HepG2 (cell line): ENCODE data around the gene LSM14B. TPM values are rescaled to one million over a fixed set of nuclear protein-coding genes. Genes with fewer than 3 reads are reported as not detected.

Source experiments
- AHR ChIP-seq: IDR thresholded peaks from 2 replicates; pipeline ENCODE4 v1.6.1; 2018; ENCODE audit warnings: missing genetic modification reagents, missing compliant biosample characterization
- ISL2 ChIP-seq: sonication (generic); formaldehyde crosslinking; IDR thresholded peaks from 2 replicates; pipeline ENCODE4 v1.5.0; 2020; ENCODE audit warnings: missing genetic modification reagents
- KLF9 ChIP-seq: IDR thresholded peaks from 2 replicates; pipeline ENCODE4 v1.6.1; 2016; ENCODE audit warnings: low read depth
- SALL1 ChIP-seq: sonication (generic); formaldehyde crosslinking; IDR thresholded peaks from 2 replicates; pipeline ENCODE4 v1.8.0; 2022; ENCODE audit warnings: mild to moderate bottlenecking, missing genetic modification reagents
- SIX4 ChIP-seq: sonication (generic); formaldehyde crosslinking; IDR thresholded peaks from 2 replicates; pipeline ENCODE4 v1.4.0; 2020; ENCODE audit warnings: missing genetic modification reagents
- SOX13 ChIP-seq, 3 experiments: fragments of 450-650 bp in 1 of 3; sonication (generic) in 1 of 3; formaldehyde crosslinking in 1 of 3; IDR thresholded peaks in 2 of 3; conservative IDR thresholded peaks in 1 of 3; 2 replicates each; pipeline versions ENCODE4 v1.5.0 to v1.6.1; 2016 to 2020; ENCODE audit warnings: antibody characterized with exemption in 1 of 3, mild to moderate bottlenecking in 1 of 3, missing compliant biosample characterization in 1 of 3, missing genetic modification reagents in 1 of 3, moderate library complexity in 1 of 3
- ZNF850 ChIP-seq: sonication (generic); formaldehyde crosslinking; conservative IDR thresholded peaks from 2 replicates; pipeline ENCODE4 v1.9.0; 2021; ENCODE audit warnings: mild to moderate bottlenecking, missing genetic modification reagents
- polyA plus RNA-seq, 8 experiments: library from polyadenylated mRNA; depleted of rRNA in 3 of 8; stranded (reverse) in 7 of 8; unstranded in 1 of 8; fragments of >200 nt; fragmentation: Illumina TruSeq in 4 of 8; extraction: Trizol in 4 of 8; gene quantifications; 2 replicates each; pipeline versions ENCODE4 v1.2.1 to v1.2.3, GENCODE V29; 2011 to 2016; ENCODE audit warnings: low read depth in 4 of 8, missing spikeins in 1 of 8, mixed read lengths in 1 of 8; ENCODE audit not compliant: insufficient read depth in 1 of 8
- total RNA-seq, 5 experiments: library from RNA; depleted of rRNA; stranded (reverse); fragments of >200 nt; fragmentation: Illumina TruSeq; extraction: Trizol; gene quantifications; 2 replicates each; pipeline ENCODE4 v1.2.3, GENCODE V29; 2016; ENCODE audit warnings: low read depth in 1 of 5
- TF ChIP-seq, protein P1 (sequence below): sonication (generic); formaldehyde crosslinking; IDR thresholded peaks from 2 replicates; pipeline ENCODE4 v1.5.0; 2020; ENCODE audit warnings: missing genetic modification reagents
- TF ChIP-seq, protein P2 (sequence below): sonication (generic); formaldehyde crosslinking; IDR thresholded peaks from 2 replicates; pipeline ENCODE4 v1.5.0; 2020; ENCODE audit warnings: mild to moderate bottlenecking, missing genetic modification reagents, borderline replicate concordance
- TF ChIP-seq, protein P3 (sequence below): sonication (generic); formaldehyde crosslinking; IDR thresholded peaks from 2 replicates; pipeline ENCODE4 v1.5.1; 2020; ENCODE audit warnings: mild to moderate bottlenecking, moderate library complexity, missing genetic modification reagents
- TF ChIP-seq, protein P4 (sequence below): sonication (generic); formaldehyde crosslinking; IDR thresholded peaks from 2 replicates; pipeline ENCODE4 v1.4.0; 2020; ENCODE audit warnings: mild to moderate bottlenecking, low read depth, missing genetic modification reagents
- TF ChIP-seq, protein P5 (sequence below): sonication (generic); formaldehyde crosslinking; IDR thresholded peaks from 2 replicates; pipeline ENCODE4 v1.4.0; 2020; ENCODE audit warnings: mild to moderate bottlenecking, missing genetic modification reagents

Gene LSM14B
- total and polyA plus RNA-seq, 2 of the 13 experiments (the other 11 are each of a cell fraction or from before 2014, with no cell fraction given): 43.3 to 79.2 TPM

DNA sequence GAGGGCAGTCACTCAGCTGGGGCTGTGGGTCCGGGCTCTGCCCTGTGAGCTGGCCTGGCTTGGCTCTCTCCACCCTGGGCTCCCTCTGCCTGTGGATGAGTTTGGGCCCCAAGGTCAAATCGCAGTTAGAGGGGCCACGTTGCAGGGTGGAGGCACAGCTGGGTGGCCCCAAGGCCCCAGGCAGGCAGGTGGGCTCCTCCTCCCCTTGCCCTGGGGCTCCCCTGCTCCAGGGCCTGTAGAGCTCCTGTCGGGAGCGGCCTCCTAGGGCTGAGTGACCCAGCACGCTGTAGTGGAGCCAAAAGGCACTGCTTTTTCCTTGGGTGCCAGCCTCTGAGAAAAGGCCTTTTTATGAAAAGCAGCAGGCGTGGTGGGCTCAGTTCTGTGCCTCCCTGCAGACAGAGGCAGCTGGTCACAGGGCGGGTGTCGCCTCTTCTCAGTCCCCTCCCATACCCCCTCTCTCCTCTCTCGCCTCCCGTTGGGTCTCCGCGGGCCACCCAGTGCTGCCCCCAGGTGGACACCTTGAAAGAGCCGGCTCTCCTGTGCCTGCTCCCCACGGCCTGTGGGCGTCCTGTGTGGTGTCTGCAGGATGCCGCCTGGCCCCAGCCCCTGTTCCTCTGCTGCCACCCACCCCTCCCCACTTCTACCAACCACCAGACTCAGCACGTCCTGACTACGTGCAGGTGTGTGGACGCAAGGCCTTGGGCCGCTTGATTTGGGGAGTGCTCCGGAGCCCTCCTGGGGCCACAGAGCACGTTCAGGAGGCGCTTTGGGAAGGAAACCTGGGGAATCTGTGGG lies 34.5 kb downstream of the LSM14B start (continued):
- TF ChIP-seq, protein P1, sequence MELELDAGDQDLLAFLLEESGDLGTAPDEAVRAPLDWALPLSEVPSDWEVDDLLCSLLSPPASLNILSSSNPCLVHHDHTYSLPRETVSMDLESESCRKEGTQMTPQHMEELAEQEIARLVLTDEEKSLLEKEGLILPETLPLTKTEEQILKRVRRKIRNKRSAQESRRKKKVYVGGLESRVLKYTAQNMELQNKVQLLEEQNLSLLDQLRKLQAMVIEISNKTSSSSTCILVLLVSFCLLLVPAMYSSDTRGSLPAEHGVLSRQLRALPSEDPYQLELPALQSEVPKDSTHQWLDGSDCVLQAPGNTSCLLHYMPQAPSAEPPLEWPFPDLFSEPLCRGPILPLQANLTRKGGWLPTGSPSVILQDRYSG: no peak
- peak; percentile 60; the same call in 1 of the 2 replicates for TF ChIP-seq SALL1
- TF ChIP-seq KLF9 (CRISPR knock-in tag): no peak
- no peak for TF ChIP-seq ZNF850 (CRISPR knock-in tag)
- TF ChIP-seq, protein P2, sequence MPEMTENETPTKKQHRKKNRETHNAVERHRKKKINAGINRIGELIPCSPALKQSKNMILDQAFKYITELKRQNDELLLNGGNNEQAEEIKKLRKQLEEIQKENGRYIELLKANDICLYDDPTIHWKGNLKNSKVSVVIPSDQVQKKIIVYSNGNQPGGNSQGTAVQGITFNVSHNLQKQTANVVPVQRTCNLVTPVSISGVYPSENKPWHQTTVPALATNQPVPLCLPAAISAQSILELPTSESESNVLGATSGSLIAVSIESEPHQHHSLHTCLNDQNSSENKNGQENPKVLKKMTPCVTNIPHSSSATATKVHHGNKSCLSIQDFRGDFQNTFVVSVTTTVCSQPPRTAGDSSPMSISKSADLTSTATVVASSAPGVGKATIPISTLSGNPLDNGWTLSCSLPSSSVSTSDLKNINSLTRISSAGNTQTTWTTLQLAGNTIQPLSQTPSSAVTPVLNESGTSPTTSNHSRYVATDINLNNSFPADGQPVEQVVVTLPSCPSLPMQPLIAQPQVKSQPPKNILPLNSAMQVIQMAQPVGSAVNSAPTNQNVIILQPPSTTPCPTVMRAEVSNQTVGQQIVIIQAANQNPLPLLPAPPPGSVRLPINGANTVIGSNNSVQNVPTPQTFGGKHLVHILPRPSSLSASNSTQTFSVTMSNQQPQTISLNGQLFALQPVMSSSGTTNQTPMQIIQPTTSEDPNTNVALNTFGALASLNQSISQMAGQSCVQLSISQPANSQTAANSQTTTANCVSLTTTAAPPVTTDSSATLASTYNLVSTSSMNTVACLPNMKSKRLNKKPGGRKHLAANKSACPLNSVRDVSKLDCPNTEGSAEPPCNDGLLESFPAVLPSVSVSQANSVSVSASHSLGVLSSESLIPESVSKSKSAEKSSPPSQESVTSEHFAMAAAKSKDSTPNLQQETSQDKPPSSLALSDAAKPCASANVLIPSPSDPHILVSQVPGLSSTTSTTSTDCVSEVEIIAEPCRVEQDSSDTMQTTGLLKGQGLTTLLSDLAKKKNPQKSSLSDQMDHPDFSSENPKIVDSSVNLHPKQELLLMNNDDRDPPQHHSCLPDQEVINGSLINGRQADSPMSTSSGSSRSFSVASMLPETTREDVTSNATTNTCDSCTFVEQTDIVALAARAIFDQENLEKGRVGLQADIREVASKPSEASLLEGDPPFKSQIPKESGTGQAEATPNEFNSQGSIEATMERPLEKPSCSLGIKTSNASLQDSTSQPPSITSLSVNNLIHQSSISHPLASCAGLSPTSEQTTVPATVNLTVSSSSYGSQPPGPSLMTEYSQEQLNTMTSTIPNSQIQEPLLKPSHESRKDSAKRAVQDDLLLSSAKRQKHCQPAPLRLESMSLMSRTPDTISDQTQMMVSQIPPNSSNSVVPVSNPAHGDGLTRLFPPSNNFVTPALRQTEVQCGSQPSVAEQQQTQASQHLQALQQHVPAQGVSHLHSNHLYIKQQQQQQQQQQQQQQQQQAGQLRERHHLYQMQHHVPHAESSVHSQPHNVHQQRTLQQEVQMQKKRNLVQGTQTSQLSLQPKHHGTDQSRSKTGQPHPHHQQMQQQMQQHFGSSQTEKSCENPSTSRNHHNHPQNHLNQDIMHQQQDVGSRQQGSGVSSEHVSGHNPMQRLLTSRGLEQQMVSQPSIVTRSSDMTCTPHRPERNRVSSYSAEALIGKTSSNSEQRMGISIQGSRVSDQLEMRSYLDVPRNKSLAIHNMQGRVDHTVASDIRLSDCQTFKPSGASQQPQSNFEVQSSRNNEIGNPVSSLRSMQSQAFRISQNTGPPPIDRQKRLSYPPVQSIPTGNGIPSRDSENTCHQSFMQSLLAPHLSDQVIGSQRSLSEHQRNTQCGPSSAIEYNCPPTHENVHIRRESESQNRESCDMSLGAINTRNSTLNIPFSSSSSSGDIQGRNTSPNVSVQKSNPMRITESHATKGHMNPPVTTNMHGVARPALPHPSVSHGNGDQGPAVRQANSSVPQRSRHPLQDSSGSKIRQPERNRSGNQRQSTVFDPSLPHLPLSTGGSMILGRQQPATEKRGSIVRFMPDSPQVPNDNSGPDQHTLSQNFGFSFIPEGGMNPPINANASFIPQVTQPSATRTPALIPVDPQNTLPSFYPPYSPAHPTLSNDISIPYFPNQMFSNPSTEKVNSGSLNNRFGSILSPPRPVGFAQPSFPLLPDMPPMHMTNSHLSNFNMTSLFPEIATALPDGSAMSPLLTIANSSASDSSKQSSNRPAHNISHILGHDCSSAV: no peak
- no peak for TF ChIP-seq ISL2 (CRISPR knock-in tag)
- no peak for TF ChIP-seq SOX13 (IDR thresholded peaks at IDR 0.05)
- no peak for TF ChIP-seq SOX13 (CRISPR knock-in tag; conservative IDR thresholded peaks at IDR 0.05 in 1 of 2, IDR thresholded peaks at IDR 0.05 in 1 of 2)
- TF ChIP-seq AHR (CRISPR knock-in tag): peak; percentile 84; the same call in 1 of the 2 replicates
- TF ChIP-seq, protein P3, sequence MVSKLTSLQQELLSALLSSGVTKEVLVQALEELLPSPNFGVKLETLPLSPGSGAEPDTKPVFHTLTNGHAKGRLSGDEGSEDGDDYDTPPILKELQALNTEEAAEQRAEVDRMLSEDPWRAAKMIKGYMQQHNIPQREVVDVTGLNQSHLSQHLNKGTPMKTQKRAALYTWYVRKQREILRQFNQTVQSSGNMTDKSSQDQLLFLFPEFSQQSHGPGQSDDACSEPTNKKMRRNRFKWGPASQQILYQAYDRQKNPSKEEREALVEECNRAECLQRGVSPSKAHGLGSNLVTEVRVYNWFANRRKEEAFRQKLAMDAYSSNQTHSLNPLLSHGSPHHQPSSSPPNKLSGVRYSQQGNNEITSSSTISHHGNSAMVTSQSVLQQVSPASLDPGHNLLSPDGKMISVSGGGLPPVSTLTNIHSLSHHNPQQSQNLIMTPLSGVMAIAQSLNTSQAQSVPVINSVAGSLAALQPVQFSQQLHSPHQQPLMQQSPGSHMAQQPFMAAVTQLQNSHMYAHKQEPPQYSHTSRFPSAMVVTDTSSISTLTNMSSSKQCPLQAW (CRISPR knock-in tag): no peak
- TF ChIP-seq, protein P4, sequence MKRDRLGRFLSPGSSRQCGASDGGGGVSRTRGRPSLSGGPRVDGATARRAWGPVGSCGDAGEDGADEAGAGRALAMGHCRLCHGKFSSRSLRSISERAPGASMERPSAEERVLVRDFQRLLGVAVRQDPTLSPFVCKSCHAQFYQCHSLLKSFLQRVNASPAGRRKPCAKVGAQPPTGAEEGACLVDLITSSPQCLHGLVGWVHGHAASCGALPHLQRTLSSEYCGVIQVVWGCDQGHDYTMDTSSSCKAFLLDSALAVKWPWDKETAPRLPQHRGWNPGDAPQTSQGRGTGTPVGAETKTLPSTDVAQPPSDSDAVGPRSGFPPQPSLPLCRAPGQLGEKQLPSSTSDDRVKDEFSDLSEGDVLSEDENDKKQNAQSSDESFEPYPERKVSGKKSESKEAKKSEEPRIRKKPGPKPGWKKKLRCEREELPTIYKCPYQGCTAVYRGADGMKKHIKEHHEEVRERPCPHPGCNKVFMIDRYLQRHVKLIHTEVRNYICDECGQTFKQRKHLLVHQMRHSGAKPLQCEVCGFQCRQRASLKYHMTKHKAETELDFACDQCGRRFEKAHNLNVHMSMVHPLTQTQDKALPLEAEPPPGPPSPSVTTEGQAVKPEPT: 0 out of 2 replicates have a peak, but pooled peaks have one; percentile 25
- TF ChIP-seq, protein P5, sequence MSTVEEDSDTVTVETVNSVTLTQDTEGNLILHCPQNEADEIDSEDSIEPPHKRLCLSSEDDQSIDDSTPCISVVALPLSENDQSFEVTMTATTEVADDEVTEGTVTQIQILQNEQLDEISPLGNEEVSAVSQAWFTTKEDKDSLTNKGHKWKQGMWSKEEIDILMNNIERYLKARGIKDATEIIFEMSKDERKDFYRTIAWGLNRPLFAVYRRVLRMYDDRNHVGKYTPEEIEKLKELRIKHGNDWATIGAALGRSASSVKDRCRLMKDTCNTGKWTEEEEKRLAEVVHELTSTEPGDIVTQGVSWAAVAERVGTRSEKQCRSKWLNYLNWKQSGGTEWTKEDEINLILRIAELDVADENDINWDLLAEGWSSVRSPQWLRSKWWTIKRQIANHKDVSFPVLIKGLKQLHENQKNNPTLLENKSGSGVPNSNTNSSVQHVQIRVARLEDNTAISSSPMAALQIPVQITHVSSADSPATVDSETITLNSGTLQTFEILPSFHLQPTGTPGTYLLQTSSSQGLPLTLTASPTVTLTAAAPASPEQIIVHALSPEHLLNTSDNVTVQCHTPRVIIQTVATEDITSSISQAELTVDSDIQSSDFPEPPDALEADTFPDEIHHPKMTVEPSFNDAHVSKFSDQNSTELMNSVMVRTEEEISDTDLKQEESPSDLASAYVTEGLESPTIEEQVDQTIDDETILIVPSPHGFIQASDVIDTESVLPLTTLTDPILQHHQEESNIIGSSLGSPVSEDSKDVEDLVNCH (CRISPR knock-in tag): no peak
- TF ChIP-seq SIX4 (CRISPR knock-in tag): peak; percentile 48; the same call in 1 of the 2 replicates
